ENCODE measurements around the gene HEBP2. TPM values are rescaled to one million over a fixed set of nuclear protein-coding genes. Genes with fewer than 3 reads are reported as not detected.

HEBP2 gene
- total and polyA plus RNA-seq, 4 donors = 14.4 to 56.9 (median 25.7) TPM

- H3K4me1 ChIP-seq (ENCODE audit: control insufficient read depth in 5 of 5, insufficient read depth in 5 of 5, low read length in 5 of 5) = no peaks in the 10 kb centered on the region
- H3K4me3 ChIP-seq = no peak overlapping the region
- no peak overlapping the region for H3K27ac ChIP-seq (ENCODE audit: low read depth in 1 of 2, low read length in 1 of 2)
- ATAC-seq (ENCODE audit: insufficient read depth, low FRiP score) (no peak), DNase-seq (no peak)
- no peaks in the 10 kb centered on the region for H3K27me3 ChIP-seq (ENCODE audit: control insufficient read depth in 3 of 3, insufficient read depth in 3 of 3, low read length in 2 of 3)
- TF ChIP-seq, protein P1, sequence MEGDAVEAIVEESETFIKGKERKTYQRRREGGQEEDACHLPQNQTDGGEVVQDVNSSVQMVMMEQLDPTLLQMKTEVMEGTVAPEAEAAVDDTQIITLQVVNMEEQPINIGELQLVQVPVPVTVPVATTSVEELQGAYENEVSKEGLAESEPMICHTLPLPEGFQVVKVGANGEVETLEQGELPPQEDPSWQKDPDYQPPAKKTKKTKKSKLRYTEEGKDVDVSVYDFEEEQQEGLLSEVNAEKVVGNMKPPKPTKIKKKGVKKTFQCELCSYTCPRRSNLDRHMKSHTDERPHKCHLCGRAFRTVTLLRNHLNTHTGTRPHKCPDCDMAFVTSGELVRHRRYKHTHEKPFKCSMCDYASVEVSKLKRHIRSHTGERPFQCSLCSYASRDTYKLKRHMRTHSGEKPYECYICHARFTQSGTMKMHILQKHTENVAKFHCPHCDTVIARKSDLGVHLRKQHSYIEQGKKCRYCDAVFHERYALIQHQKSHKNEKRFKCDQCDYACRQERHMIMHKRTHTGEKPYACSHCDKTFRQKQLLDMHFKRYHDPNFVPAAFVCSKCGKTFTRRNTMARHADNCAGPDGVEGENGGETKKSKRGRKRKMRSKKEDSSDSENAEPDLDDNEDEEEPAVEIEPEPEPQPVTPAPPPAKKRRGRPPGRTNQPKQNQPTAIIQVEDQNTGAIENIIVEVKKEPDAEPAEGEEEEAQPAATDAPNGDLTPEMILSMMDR (IDR thresholded peaks at IDR 0.05; ENCODE audit: control extremely low read depth, extremely low read depth) = no peak
- no peaks in the 10 kb centered on the region for H3K9me3 ChIP-seq (ENCODE audit: control insufficient read depth in 4 of 4, insufficient read depth in 3 of 4, low read length in 3 of 4)
- no peak overlapping the region for H3K9ac ChIP-seq (ENCODE audit: insufficient read depth in 1 of 2, low read length in 2 of 2)
- 76 to 85% methylated on average over 9 of the region's 9 CpGs for WGBS, 2 donors
- no peaks in the 10 kb centered on the region for H3K36me3 ChIP-seq (ENCODE audit: control insufficient read depth in 4 of 4, insufficient read depth in 4 of 4, low read length in 4 of 4)
Observed at GRCh38 chr6:138370631-138371451, 33.2 kb upstream of the HEBP2 start.

DNA sequence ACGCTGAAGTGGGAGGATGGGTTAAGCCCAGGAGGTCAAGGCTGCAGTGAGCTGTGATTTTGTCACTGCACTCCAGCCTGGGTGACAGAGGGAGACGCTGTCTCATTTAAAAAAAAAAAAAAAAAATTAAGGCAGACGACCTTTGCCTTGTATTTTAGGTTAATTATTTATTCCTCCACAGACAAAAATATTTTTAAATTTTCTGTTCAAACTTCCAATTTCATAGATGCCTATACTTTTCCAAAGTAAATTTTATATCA, 32.6 kb upstream of the HEBP2 start:
- WGBS, 2 donors = 58 to 81% methylated on average over 3 of the region's 3 CpGs
- no peak for ATAC-seq (ENCODE audit: insufficient read depth, low FRiP score)

GRCh38 chr6:138371720-138372119, 32.3 kb upstream of the HEBP2 start:
- no peak for DNase-seq
- Histone ChIP-seq H3K27me3 (ENCODE audit: control insufficient read depth in 3 of 3, insufficient read depth in 3 of 3, low read length in 2 of 3) (no peaks in the 10 kb centered on the region), H3K4me3 (no peak overlapping the region), H3K9me3 (ENCODE audit: control insufficient read depth in 4 of 4, insufficient read depth in 3 of 4, low read length in 3 of 4) (no peaks in the 10 kb centered on the region), H3K27ac (ENCODE audit: low read depth in 1 of 2, low read length in 1 of 2) (no peak overlapping the region), H3K4me1 (ENCODE audit: control insufficient read depth in 5 of 5, insufficient read depth in 5 of 5, low read length in 5 of 5) (no peaks in the 10 kb centered on the region), H3K9ac (ENCODE audit: insufficient read depth in 1 of 2, low read length in 2 of 2) (no peak overlapping the region), H3K36me3 (ENCODE audit: control insufficient read depth in 4 of 4, insufficient read depth in 4 of 4, low read length in 4 of 4) (no peaks in the 10 kb centered on the region)
- no peak for ATAC-seq (ENCODE audit: insufficient read depth, low FRiP score)
- TF ChIP-seq, protein P1 (IDR thresholded peaks at IDR 0.05; ENCODE audit: control extremely low read depth, extremely low read depth) = no peak
- WGBS, 2 donors = 47 to 62% methylated on average over 3 of the region's 3 CpGs

More for the DNA sequence above, 32.6 kb upstream of the HEBP2 start:
- TF ChIP-seq, protein P1 (IDR thresholded peaks at IDR 0.05; ENCODE audit: control extremely low read depth, extremely low read depth) = no peak
- Histone ChIP-seq H3K4me1 (ENCODE audit: control insufficient read depth in 5 of 5, insufficient read depth in 5 of 5, low read length in 5 of 5) (no peaks in the 10 kb centered on the region), H3K4me3 (no peak overlapping the region), H3K27me3 (ENCODE audit: control insufficient read depth in 3 of 3, insufficient read depth in 3 of 3, low read length in 2 of 3) (no peaks in the 10 kb centered on the region), H3K9ac (ENCODE audit: insufficient read depth in 1 of 2, low read length in 2 of 2) (no peak overlapping the region), H3K27ac (ENCODE audit: low read depth in 1 of 2, low read length in 1 of 2) (no peak overlapping the region), H3K36me3 (ENCODE audit: control insufficient read depth in 4 of 4, insufficient read depth in 4 of 4, low read length in 4 of 4) (no peaks in the 10 kb centered on the region), H3K9me3 (ENCODE audit: control insufficient read depth in 4 of 4, insufficient read depth in 3 of 4, low read length in 3 of 4) (no peaks in the 10 kb centered on the region)
- no peak for DNase-seq

Measured in lung (tissue), 12 donors.